Mucosa of descending colon (tissue), 3 donors: ENCODE measurements around the gene LRCOL1. TPM values are rescaled to one million over a fixed set of nuclear protein-coding genes. Genes with fewer than 3 reads are reported as not detected.

Experiments used
- ATAC-seq: fragments of 200-7000 bp; cut with Tn5 transposase; one replicate; pipeline ENCODE4 v1.9.1; 2020; ENCODE audit warnings: mild to moderate bottlenecking, moderate library complexity
- DNase-seq, 3 donors: peaks; one replicate each; pipeline ENCODE4 v3.0.0-alpha.2; 2020
- H3K36me3 ChIP-seq: fragments of 200-600 bp; one replicate; pipeline ENCODE4 v1.8.0; 2021; ENCODE audit warnings: low read depth, mild to moderate bottlenecking
- H3K4me1 ChIP-seq: fragments of 200-600 bp; one replicate; pipeline ENCODE4 v1.8.0; 2021; ENCODE audit warnings: low read depth, mild to moderate bottlenecking
- H3K4me3 ChIP-seq: fragments of 200-600 bp; one replicate; pipeline ENCODE4 v1.8.0; 2021; ENCODE audit warnings: mild to moderate bottlenecking
- H3K9me3 ChIP-seq: fragments of 200-600 bp; one replicate; pipeline ENCODE4 v1.8.0; 2021; ENCODE audit warnings: mild to moderate bottlenecking
- CTCF ChIP-seq: fragments of 200-600 bp; IDR thresholded peaks from one replicate; pipeline ENCODE4 v1.8.0; 2022; ENCODE audit warnings: antibody characterized with exemption, mild to moderate bottlenecking
- intact Hi-C, 2 donors: fragments of 100-400 bp; cut with DNase I in 1 of 2; cut with micrococcal nuclease in 1 of 2; formaldehyde crosslinking; loops; one replicate each; pipeline versions ENCODE4 v1.11.0 to v1.11.1; 2022; cut with DNase I, micrococcal nuclease
- total RNA-seq, 3 donors: library from RNA; stranded (reverse); fragmentation: NEBNext Ultra II Directional in 2 of 3; extraction: Animal tissue kit (Norgen Biotek cat#: 25700) in 2 of 3; gene quantifications; one replicate each; pipeline versions ENCODE4 v1.2.1 to v1.2.4, GENCODE V29; 2021 to 2023
- donor health status: DM: no; HTN: no; CAD: no; lungs with moderate emphysema.
- donor health status: DM: no; HTN: no; CAD: no.
- donor health status: DM: no; HTN: yes; CAD: no.

LRCOL1 gene
- total RNA-seq, 3 donors from 2014 or later = not detected

GRCh38 chr12:132633398-132633797, 23.0 kb upstream of the LRCOL1 start:
- intact Hi-C loops = no loop called here
- ATAC-seq (no peak), DNase-seq (no peak)
- Histone ChIP-seq H3K4me1 (no peaks in the 10 kb centered on the region), H3K4me3 (no peak overlapping the region), H3K36me3 (peaks cover 3% of the 10 kb centered on the region), H3K9me3 (no peaks in the 10 kb centered on the region)
- TF ChIP-seq CTCF = no peak

- no peak for TF ChIP-seq CTCF
- Histone ChIP-seq H3K9me3 (no peaks in the 10 kb centered on the region), H3K4me3 (no peak overlapping the region), H3K4me1 (no peaks in the 10 kb centered on the region), H3K36me3 (peaks cover 3% of the 10 kb centered on the region)
- ATAC-seq (no peak), DNase-seq (no peak)
- intact Hi-C loops = no loop called here
These were observed 22.3 kb upstream of the LRCOL1 start for GRCh38 chr12:132632521-132633228.

- Histone ChIP-seq H3K4me1 (no peaks in the 10 kb centered on the region), H3K9me3 (no peaks in the 10 kb centered on the region), H3K36me3 (peaks cover 3% of the 10 kb centered on the region), H3K4me3 (no peak overlapping the region)
- no peak for ATAC-seq
- intact Hi-C loops = no loop called here
- no peak for TF ChIP-seq CTCF
- no peak for DNase-seq
These were observed 21.3 kb upstream of the LRCOL1 start for GRCh38 chr12:132631666-132632065.

- no peak for TF ChIP-seq CTCF
- Histone ChIP-seq H3K9me3 (no peaks in the 10 kb centered on the region), H3K4me1 (no peaks in the 10 kb centered on the region), H3K4me3 (no peak overlapping the region), H3K36me3 (peaks cover 3% of the 10 kb centered on the region)
- ATAC-seq (no peak), DNase-seq (no peak)
- intact Hi-C loops = no loop called here
These were observed 20.3 kb upstream of the LRCOL1 start for GRCh38 chr12:132630672-132631071.

GRCh38 chr12:132629330-132629729, 18.9 kb upstream of the LRCOL1 start:
- DNase-seq = no peak
- Histone ChIP-seq H3K4me3 (no peak overlapping the region), H3K4me1 (no peaks in the 10 kb centered on the region), H3K9me3 (no peaks in the 10 kb centered on the region), H3K36me3 (peaks cover 3% of the 10 kb centered on the region)
- ATAC-seq = no peak
- intact Hi-C loops = no loop called here
- no peak for TF ChIP-seq CTCF
